Loucy (cell line): ENCODE measurements around the gene FXYD7.

ENCODE experiments used
- H2AFZ ChIP-seq: fragments of 200-600 bp; sonication (generic); 2 replicates; pipeline ENCODE4 v1.6.0; 2016; ENCODE audit warnings: antibody characterized with exemption, mild to moderate bottlenecking, low read length, moderate library complexity
- H3F3A ChIP-seq: fragments of 200-600 bp; 2 replicates; pipeline ENCODE4 v1.6.0; 2016; ENCODE audit warnings: antibody characterized with exemption, low read depth, mild to moderate bottlenecking
- H3K27me3 ChIP-seq: fragments of 200-600 bp; sonication (generic); 2 replicates; pipeline ENCODE4 v1.6.1; 2014; ENCODE audit warnings: low read length, mild to moderate bottlenecking; ENCODE audit not compliant: insufficient read depth, poor library complexity, severe bottlenecking
- H3K36me3 ChIP-seq: fragments of 200-600 bp; sonication (generic); 2 replicates; pipeline ENCODE4 v1.6.1; 2016; ENCODE audit warnings: low read length; ENCODE audit not compliant: insufficient read depth
- H3K4me1 ChIP-seq: fragments of 200-600 bp; sonication (generic); 2 replicates; pipeline ENCODE4 v1.5.1; 2014; ENCODE audit warnings: low read length, mild to moderate bottlenecking; ENCODE audit not compliant: insufficient read depth, poor library complexity, severe bottlenecking
- H3K4me2 ChIP-seq: fragments of 200-600 bp; sonication (generic); 2 replicates; pipeline ENCODE4 v1.6.0; 2014; ENCODE audit warnings: antibody characterized with exemption, low read length, low read depth, mild to moderate bottlenecking; ENCODE audit not compliant: poor library complexity, severe bottlenecking
- H3K4me3 ChIP-seq: fragments of 200-600 bp; sonication (generic); 2 replicates; pipeline ENCODE4 v1.5.1; 2014; ENCODE audit warnings: low read length, mild to moderate bottlenecking, mixed read lengths; ENCODE audit not compliant: poor library complexity, severe bottlenecking
- H3K79me2 ChIP-seq: fragments of 200-600 bp; sonication (generic); 2 replicates; pipeline ENCODE4 v1.6.1; 2014; ENCODE audit warnings: low read length; ENCODE audit not compliant: insufficient read depth
- H3K9ac ChIP-seq: fragments of 200-600 bp; sonication (generic); 2 replicates; pipeline ENCODE4 v1.6.0; 2014; ENCODE audit warnings: mild to moderate bottlenecking, low read depth, low read length, moderate library complexity; ENCODE audit not compliant: poor library complexity, severe bottlenecking
- H3K9me2 ChIP-seq: fragments of 200-600 bp; sonication (generic); replicated peaks from 2 replicates; pipeline ENCODE4 v1.6.1; 2016; ENCODE audit warnings: low read depth, low read length, mixed read lengths
- H3K9me3 ChIP-seq: fragments of 200-600 bp; sonication (generic); 2 replicates; pipeline ENCODE4 v1.6.1; 2014; ENCODE audit warnings: mild to moderate bottlenecking, antibody characterized with exemption, low read length, low read depth; ENCODE audit not compliant: insufficient read depth
- H4K20me1 ChIP-seq: fragments of 200-600 bp; sonication (generic); 2 replicates; pipeline ENCODE4 v1.6.0; 2014; ENCODE audit warnings: antibody characterized with exemption, low read length, mild to moderate bottlenecking; ENCODE audit not compliant: insufficient read depth, poor library complexity, severe bottlenecking
- CTCF ChIP-seq: fragments of 200-600 bp; sonication (generic); conservative IDR thresholded peaks from 2 replicates; pipeline ENCODE4 v1.5.1; 2014; ENCODE audit warnings: mild to moderate bottlenecking, antibody characterized with exemption, low read length
- EZH2phosphoT487 ChIP-seq: fragments of 200-600 bp; IDR thresholded peaks from 2 replicates; pipeline ENCODE4 v1.6.1; 2018; ENCODE audit warnings: antibody characterized with exemption, mild to moderate bottlenecking, moderate library complexity, borderline replicate concordance

Gene FXYD7

GRCh38 chr19:35202722-35203688, 60.0 kb downstream of the FXYD7 start:
- Histone ChIP-seq H3K4me1 (peaks cover 23% of the 10 kb centered on the region), H3K79me2 (no peaks in the 10 kb centered on the region), H3K9me3 (no peaks in the 10 kb centered on the region), H3K36me3 (no peaks in the 10 kb centered on the region), H3K4me2 (no peak overlapping the region), H2AFZ (no peak overlapping the region), H3K9me2 (no peaks in the 10 kb centered on the region), H4K20me1 (no peaks in the 10 kb centered on the region), H3K4me3 (no peak overlapping the region), H3K9ac (no peak overlapping the region), H3F3A (peaks cover 7% of the 10 kb centered on the region; the same call in 1 of the 2 replicates), H3K27me3 (no peaks in the 10 kb centered on the region)
- TF ChIP-seq CTCF (no peak), EZH2phosphoT487 (no peak)
